Measurements from ENCODE around the gene TYW3.

Gene TYW3

DNA sequence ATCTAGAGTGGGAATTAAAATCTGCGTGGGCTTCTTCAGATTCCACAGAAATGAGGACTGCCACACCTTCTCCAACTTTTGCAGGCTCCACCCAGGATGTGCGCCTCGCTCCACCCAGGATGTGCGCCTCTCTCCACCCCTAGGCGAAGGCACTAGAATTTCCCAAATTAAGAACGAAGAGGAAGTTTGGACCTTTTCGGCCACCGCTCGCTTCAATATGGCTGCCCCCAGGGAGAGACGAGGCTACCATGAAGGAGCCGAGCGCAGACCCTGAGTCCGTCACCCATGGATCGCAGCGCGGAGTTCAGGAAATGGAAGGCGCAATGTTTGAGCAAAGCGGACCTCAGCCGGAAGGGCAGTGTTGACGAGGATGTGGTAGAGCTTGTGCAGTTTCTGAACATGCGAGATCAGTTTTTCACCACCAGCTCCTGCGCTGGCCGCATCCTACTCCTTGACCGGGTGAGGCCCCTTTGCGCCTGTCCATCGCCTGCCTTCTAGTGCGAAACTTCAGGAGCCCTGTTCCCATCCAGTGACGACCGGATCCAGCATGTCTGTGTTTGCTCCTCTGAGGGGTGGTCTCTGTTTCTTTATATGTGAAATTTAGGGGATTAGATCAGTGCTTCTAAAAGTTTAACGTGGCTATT, at the start of gene TYW3, which contains the start of gene CRYZ:
Gene TYW3, plus strand, starts transcription at position 193 of the 644 bp plus-strand sequence. Its CDS starts 93 bp downstream, at position 286.
Gene CRYZ, minus strand, starts transcription at position 91 of the 644 bp plus-strand sequence. CDS start 8,229 bp downstream, outside the sequence.
- Histone ChIP-seq H3K4me2 (peak within 1 kb of the TSS; percentile 88), H3K4me3 (peak within 1 kb of the TSS; percentile 85), H3K4me1 (peaks cover 26% of the 10 kb centered on the region), H4K20me1 (no peaks in the 10 kb centered on the region), H3K9ac (peak within 1 kb of the TSS; percentile 92), H3K27ac (peak within 1 kb of the TSS; percentile 92), H3K27me3 (no peaks in the 10 kb centered on the region), H3K36me3 (peaks cover 16% of the 10 kb centered on the region), H3K9me3 (no peaks in the 10 kb centered on the region; the same call in 1 of the 2 replicates)
- no peak for TF ChIP-seq Cebpa-rat (IDR thresholded peaks at IDR 0.05)

GRCh38 chr1:74683656-74684055, 49.3 kb upstream of the TYW3 start:
- H3K4me3 ChIP-seq: no peak overlapping the region
- H3K9ac ChIP-seq: no peak overlapping the region
- H3K27me3 ChIP-seq: no peaks in the 10 kb centered on the region
- no peaks in the 10 kb centered on the region for H4K20me1 ChIP-seq
- no peak overlapping the region for H3K4me2 ChIP-seq
- no peaks in the 10 kb centered on the region for H3K36me3 ChIP-seq
- H3K27ac ChIP-seq: no peak overlapping the region
- peaks cover 16% of the 10 kb centered on the region for H3K4me1 ChIP-seq
- no peak for TF ChIP-seq Cebpa-rat (IDR thresholded peaks at IDR 0.05)
- no peaks in the 10 kb centered on the region for H3K9me3 ChIP-seq

DNA sequence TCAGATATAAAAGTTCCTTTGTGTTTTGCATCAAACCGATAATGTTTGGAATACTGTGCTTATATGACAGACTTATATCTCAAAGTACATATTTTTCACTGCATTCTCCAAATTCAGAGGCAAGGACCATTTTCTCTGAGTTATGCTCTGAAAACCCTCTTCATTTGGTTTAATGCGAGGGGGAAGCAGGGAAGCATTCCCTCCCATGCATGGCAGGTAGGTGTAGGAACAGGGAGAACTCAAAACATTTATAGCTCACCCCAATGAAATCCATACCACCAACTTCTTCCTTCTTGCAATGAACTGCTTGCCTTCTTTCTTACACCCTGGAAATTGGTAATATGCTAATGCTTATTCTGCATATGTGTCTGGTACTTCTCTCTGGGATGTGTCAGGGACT, 48.7 kb upstream of the TYW3 start:
- H3K36me3 ChIP-seq: no peaks in the 10 kb centered on the region
- H3K4me2 ChIP-seq: no peak overlapping the region
- H3K27ac ChIP-seq: no peak overlapping the region
- H3K9ac ChIP-seq: no peak overlapping the region
- H3K4me3 ChIP-seq: no peak overlapping the region
- H3K27me3 ChIP-seq: no peaks in the 10 kb centered on the region
- peaks cover 16% of the 10 kb centered on the region for H3K4me1 ChIP-seq
- no peaks in the 10 kb centered on the region for H3K9me3 ChIP-seq
- H4K20me1 ChIP-seq: no peaks in the 10 kb centered on the region
- no peak for TF ChIP-seq Cebpa-rat (IDR thresholded peaks at IDR 0.05)

DNA sequence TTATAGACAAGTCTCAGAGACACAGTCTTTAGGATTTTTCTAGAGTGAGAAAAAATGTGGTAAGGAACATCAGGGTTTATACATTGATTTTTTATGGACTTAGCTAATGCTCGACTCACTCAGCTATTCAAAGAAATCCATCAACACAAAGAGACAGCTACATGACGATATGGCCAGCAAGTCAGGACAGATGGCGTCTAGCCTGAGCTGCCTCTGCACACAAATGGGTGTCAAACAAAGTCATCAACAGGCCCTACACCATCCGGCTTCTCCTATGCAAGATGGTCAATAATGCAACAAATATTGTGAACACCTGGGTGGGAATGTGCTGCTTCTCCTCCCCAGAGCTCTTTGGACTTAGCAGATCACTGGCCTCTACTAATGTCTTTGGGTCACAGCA, 46.0 kb upstream of the TYW3 start:
- Histone ChIP-seq H3K27ac (no peak overlapping the region), H4K20me1 (no peaks in the 10 kb centered on the region), H3K36me3 (no peaks in the 10 kb centered on the region), H3K27me3 (no peaks in the 10 kb centered on the region), H3K4me2 (no peak overlapping the region), H3K9ac (no peak overlapping the region), H3K9me3 (no peaks in the 10 kb centered on the region), H3K4me1 (no peaks in the 10 kb centered on the region), H3K4me3 (no peak overlapping the region)
- no peak for TF ChIP-seq Cebpa-rat (IDR thresholded peaks at IDR 0.05)

DNA sequence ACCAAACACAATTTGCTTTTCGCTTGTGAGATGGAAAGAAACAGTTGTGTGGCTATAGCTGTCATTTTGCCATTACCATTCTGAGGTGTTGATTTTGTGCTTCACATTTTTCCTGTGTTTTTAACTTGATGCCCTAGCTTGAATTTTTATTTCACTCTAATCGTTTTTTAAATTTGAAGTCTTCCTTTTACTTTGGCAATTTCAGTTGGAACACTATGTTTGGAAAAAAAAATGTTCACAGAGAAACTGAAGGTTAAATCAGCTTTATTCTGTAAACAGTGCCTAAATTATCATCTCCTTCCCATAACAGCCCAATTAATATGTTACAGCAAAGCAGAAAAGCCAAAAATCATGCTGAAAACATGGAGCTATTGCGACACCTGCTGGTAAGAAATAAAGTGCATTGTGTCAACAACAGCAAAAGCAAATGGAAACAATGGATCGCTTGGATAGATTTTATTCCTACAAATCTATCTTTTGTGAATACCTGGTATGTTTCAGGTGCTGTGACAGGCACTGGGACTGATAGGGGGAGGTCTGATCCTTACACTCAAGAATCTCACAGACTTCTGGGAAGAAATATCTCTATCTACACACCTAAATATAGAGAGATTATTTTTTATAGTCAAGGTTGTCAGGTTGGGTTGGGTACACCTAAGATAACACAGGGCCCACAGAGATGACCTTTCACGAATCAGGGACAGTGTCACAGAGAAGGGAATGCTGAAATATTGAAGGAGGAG, 43.2 kb upstream of the TYW3 start:
- H3K9me3 ChIP-seq: no peaks in the 10 kb centered on the region

GRCh38 chr1:74690364-74690696, 42.6 kb upstream of the TYW3 start:
- Histone ChIP-seq H4K20me1 (no peaks in the 10 kb centered on the region), H3K4me2 (no peak overlapping the region), H3K27me3 (no peaks in the 10 kb centered on the region), H3K4me3 (no peak overlapping the region), H3K9me3 (no peaks in the 10 kb centered on the region), H3K4me1 (no peaks in the 10 kb centered on the region), H3K36me3 (no peaks in the 10 kb centered on the region), H3K27ac (no peak overlapping the region), H3K9ac (0 out of 2 replicates have a peak overlapping the region, but pooled peaks have one; percentile 10)
- no peak for TF ChIP-seq Cebpa-rat (IDR thresholded peaks at IDR 0.05)

More for the DNA sequence above, 43.2 kb upstream of the TYW3 start:
- Histone ChIP-seq H3K4me3 (no peak overlapping the region), H3K27me3 (no peaks in the 10 kb centered on the region), H3K4me2 (no peak overlapping the region), H3K27ac (no peak overlapping the region), H3K4me1 (no peaks in the 10 kb centered on the region), H4K20me1 (no peaks in the 10 kb centered on the region), H3K36me3 (no peaks in the 10 kb centered on the region), H3K9ac (0 out of 2 replicates have a peak overlapping the region, but pooled peaks have one; percentile 10)
- no peak for TF ChIP-seq Cebpa-rat (IDR thresholded peaks at IDR 0.05)

DNA sequence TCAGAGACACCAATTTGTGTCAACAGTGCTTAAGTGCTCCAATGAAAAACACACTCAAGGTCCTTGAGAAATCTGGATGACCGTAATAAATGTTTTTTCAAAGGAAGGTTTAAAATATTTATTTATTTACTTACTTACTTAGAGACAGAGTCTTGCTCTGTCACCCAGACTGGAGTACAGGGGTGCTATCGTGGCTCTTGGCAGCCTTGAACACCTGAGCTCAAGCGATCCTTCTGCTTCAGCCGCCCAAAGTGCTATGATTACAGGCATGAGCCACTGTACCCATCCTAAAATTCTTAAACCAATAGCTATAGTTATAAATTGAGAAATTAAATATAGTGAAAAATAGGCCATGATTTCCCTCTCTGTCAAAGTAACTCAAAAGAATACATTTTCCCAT, 42.0 kb upstream of the TYW3 start:
- no peaks in the 10 kb centered on the region for H3K9me3 ChIP-seq
- H3K4me2 ChIP-seq: no peak overlapping the region
- no peak overlapping the region for H3K4me3 ChIP-seq
- H4K20me1 ChIP-seq: no peaks in the 10 kb centered on the region
- no peaks in the 10 kb centered on the region for H3K4me1 ChIP-seq
- H3K9ac ChIP-seq: no peak overlapping the region
- H3K27ac ChIP-seq: no peak overlapping the region
- TF ChIP-seq Cebpa-rat (IDR thresholded peaks at IDR 0.05): no peak
- H3K36me3 ChIP-seq: no peaks in the 10 kb centered on the region
- no peaks in the 10 kb centered on the region for H3K27me3 ChIP-seq

- no peak for TF ChIP-seq Cebpa-rat (IDR thresholded peaks at IDR 0.05)
- H3K36me3 ChIP-seq: no peaks in the 10 kb centered on the region
- no peak overlapping the region for H3K4me3 ChIP-seq
- no peaks in the 10 kb centered on the region for H4K20me1 ChIP-seq
- no peak overlapping the region for H3K27ac ChIP-seq
- H3K4me1 ChIP-seq: no peaks in the 10 kb centered on the region
- no peaks in the 10 kb centered on the region for H3K27me3 ChIP-seq
- no peak overlapping the region for H3K9ac ChIP-seq
- no peak overlapping the region for H3K4me2 ChIP-seq
- no peaks in the 10 kb centered on the region for H3K9me3 ChIP-seq
Observed at GRCh38 chr1:74693473-74693872, 39.5 kb upstream of the TYW3 start.

DNA sequence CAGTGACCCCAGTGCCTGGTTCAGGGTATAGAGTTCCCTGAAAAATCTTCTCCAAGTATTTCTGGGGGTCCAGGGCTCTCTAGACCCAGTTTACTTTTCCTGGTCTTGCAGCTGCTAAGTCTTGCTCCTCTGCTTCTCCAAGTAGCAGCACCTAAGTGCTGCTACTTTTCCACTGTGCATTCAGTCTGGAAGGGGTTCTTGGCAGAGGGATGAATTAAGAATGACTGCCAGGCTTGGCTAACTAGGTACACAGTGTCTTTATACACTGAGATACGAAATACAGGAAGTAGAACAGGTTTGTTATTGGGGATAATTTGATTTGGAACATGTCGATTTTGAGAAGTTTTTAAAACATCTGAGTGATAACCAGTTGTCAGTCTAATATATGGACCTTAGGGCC, 35.1 kb upstream of the TYW3 start:
- TF ChIP-seq Cebpa-rat (IDR thresholded peaks at IDR 0.05): no peak
- Histone ChIP-seq H3K4me3 (no peak overlapping the region), H3K4me2 (no peak overlapping the region), H3K9ac (no peak overlapping the region), H3K36me3 (0 out of 2 replicates have a peak, but pooled peaks cover 2% of the 10 kb centered on the region), H3K4me1 (0 out of 2 replicates have a peak, but pooled peaks cover 4% of the 10 kb centered on the region), H4K20me1 (no peaks in the 10 kb centered on the region), H3K27me3 (no peaks in the 10 kb centered on the region), H3K9me3 (no peaks in the 10 kb centered on the region), H3K27ac (no peak overlapping the region)

GRCh38 chr1:74699331-74699730, 33.6 kb upstream of the TYW3 start:
- Histone ChIP-seq H3K4me1 (0 out of 2 replicates have a peak, but pooled peaks cover 4% of the 10 kb centered on the region), H3K4me2 (no peak overlapping the region), H4K20me1 (no peaks in the 10 kb centered on the region), H3K27ac (no peak overlapping the region), H3K4me3 (no peak overlapping the region), H3K27me3 (no peaks in the 10 kb centered on the region), H3K9ac (no peak overlapping the region), H3K36me3 (peaks cover 17% of the 10 kb centered on the region; the same call in 1 of the 2 replicates), H3K9me3 (no peaks in the 10 kb centered on the region)
- TF ChIP-seq Cebpa-rat (IDR thresholded peaks at IDR 0.05): no peak
